ENCODE measurements around the gene ZNF536. TPM values are rescaled to one million over a fixed set of nuclear protein-coding genes. Genes with fewer than 3 reads are reported as not detected.

Gene ZNF536
- total and polyA plus RNA-seq, 7 donors = under 0.01 to 8.9 (median 3.8) TPM

GRCh38 chr19:30420316-30420715 lies 48.1 kb downstream of the ZNF536 start:
- Histone ChIP-seq H3K9me3 (no peaks in the 10 kb centered on the region), H3K4me3 (no peak overlapping the region), H3K4me1 (no peaks in the 10 kb centered on the region), H3K27ac (no peak overlapping the region), H3K36me3 (no peaks in the 10 kb centered on the region), H3K27me3 (peaks cover 0 to 5% (median 0%) of the 10 kb centered on the region in 3 donors)
- TF ChIP-seq POLR2AphosphoS5 (IDR thresholded peaks at IDR 0.05) = no peak
- TF ChIP-seq EP300 (IDR thresholded peaks at IDR 0.05) = no peak
- no peak for TF ChIP-seq CTCF (IDR thresholded peaks at IDR 0.05)
- TF ChIP-seq POLR2A (IDR thresholded peaks at IDR 0.05) = no peak
- WGBS, 2 donors = 78 to 84% methylated on average over 8 of the region's 8 CpGs
- DNase-seq = no peak
- intact Hi-C loops (cut with DNase I) = no loop called here

- Histone ChIP-seq H3K4me3 (no peak overlapping the region), H3K36me3 (no peaks in the 10 kb centered on the region), H3K9me3 (no peaks in the 10 kb centered on the region), H3K27ac (no peak overlapping the region), H3K4me1 (no peaks in the 10 kb centered on the region), H3K27me3 (peaks cover 0 to 5% (median 0%) of the 10 kb centered on the region in 3 donors)
- WGBS, 2 donors = 81 to 85% methylated on average over 10 of the region's 10 CpGs
- TF ChIP-seq CTCF (IDR thresholded peaks at IDR 0.05) = no peak
- TF ChIP-seq POLR2A (IDR thresholded peaks at IDR 0.05) = no peak
- TF ChIP-seq POLR2AphosphoS5 (IDR thresholded peaks at IDR 0.05) = no peak
- no peak for TF ChIP-seq EP300 (IDR thresholded peaks at IDR 0.05)
- intact Hi-C loops (cut with DNase I) = no loop called here
- no peak for DNase-seq
Measured at GRCh38 chr19:30420881-30421280, 48.7 kb downstream of the ZNF536 start.

- intact Hi-C loops (cut with DNase I) = no loop called here
- H3K36me3 ChIP-seq = no peaks in the 10 kb centered on the region
- TF ChIP-seq POLR2AphosphoS5 (IDR thresholded peaks at IDR 0.05) (no peak), CTCF (IDR thresholded peaks at IDR 0.05) (no peak), EP300 (IDR thresholded peaks at IDR 0.05) (no peak), POLR2A (IDR thresholded peaks at IDR 0.05) (no peak)
- WGBS, 2 donors = 82 to 90% methylated on average over 8 of the region's 8 CpGs
- no peaks in the 10 kb centered on the region for H3K4me1 ChIP-seq
- DNase-seq = no peak
- peaks cover 0 to 2% (median 0%) of the 10 kb centered on the region in 3 donors for H3K27me3 ChIP-seq
- no peak overlapping the region for H3K27ac ChIP-seq
- no peaks in the 10 kb centered on the region for H3K9me3 ChIP-seq
- no peak overlapping the region for H3K4me3 ChIP-seq
Measured at GRCh38 chr19:30421571-30421970, 49.4 kb downstream of the ZNF536 start.

GRCh38 chr19:30423481-30423880 lies 51.3 kb downstream of the ZNF536 start:
- Histone ChIP-seq H3K27me3 (no peaks in the 10 kb centered on the region), H3K9me3 (no peaks in the 10 kb centered on the region), H3K4me3 (no peak overlapping the region), H3K27ac (no peak overlapping the region), H3K36me3 (no peaks in the 10 kb centered on the region), H3K4me1 (no peaks in the 10 kb centered on the region)
- WGBS, 2 donors = 79 to 82% methylated on average over 11 of the region's 11 CpGs
- intact Hi-C loops (cut with DNase I) = no loop called here
- no peak for DNase-seq
- TF ChIP-seq POLR2AphosphoS5 (IDR thresholded peaks at IDR 0.05) (no peak), EP300 (IDR thresholded peaks at IDR 0.05) (no peak), POLR2A (IDR thresholded peaks at IDR 0.05) (no peak), CTCF (IDR thresholded peaks at IDR 0.05) (no peak)

Data from sigmoid colon (tissue), 7 donors.